Colon (tissue), 2 donors: Measurements from ENCODE around the gene CD300LB.
"Not testable (repeated sequence)": the region's sequence is repeated elsewhere in the genome, so short reads cannot be mapped to it uniquely, and the experiment has no call there.

Experiments
- FAIRE-seq: peaks from 2 replicates; lab custom pipeline; 2012; peaks lifted over from hg19 to GRCh38; lab: Jason Lieb, UNC
- donor health status: control.
- donor health status: control.

The CD300LB gene

GRCh38 chr17:74525781-74526288 is 5.4 kb downstream of the CD300LB start:
- FAIRE-seq = no peak

- no peak for FAIRE-seq
Measured at GRCh38 chr17:74525465-74525725, 5.9 kb downstream of the CD300LB start.

GRCh38 chr17:74524653-74525464 is 6.4 kb downstream of the CD300LB start:
- no peak for FAIRE-seq

GRCh38 chr17:74523308-74523707 is 8.0 kb downstream of the CD300LB start:
- FAIRE-seq = no peak

GRCh38 chr17:74522381-74523105 is 8.7 kb downstream of the CD300LB start:
- no peak for FAIRE-seq

GRCh38 chr17:74521701-74522201 is 9.5 kb downstream of the CD300LB start:
- no peak for FAIRE-seq

- FAIRE-seq = no peak
Measured at GRCh38 chr17:74520790-74521480, 10.3 kb downstream of the CD300LB start.

GRCh38 chr17:74520016-74520434 is 11.2 kb downstream of the CD300LB start:
- no peak for FAIRE-seq

- not testable (repeated sequence) for FAIRE-seq
Measured at GRCh38 chr17:74518413-74518981, 12.8 kb downstream of the CD300LB start.

GRCh38 chr17:74516561-74517328 is 14.5 kb downstream of the CD300LB start:
- no peak for FAIRE-seq

- no peak for FAIRE-seq
Measured at GRCh38 chr17:74515941-74516340, 15.3 kb downstream of the CD300LB start.

GRCh38 chr17:74514632-74515334 is 16.5 kb downstream of the CD300LB start:
- no peak for FAIRE-seq

GRCh38 chr17:74513987-74514631 is 17.2 kb downstream of the CD300LB start:
- FAIRE-seq = no peak

GRCh38 chr17:74512624-74513091 is 18.6 kb downstream of the CD300LB start:
- no peak for FAIRE-seq

- FAIRE-seq = no peak
Measured at GRCh38 chr17:74512036-74512435, 19.2 kb downstream of the CD300LB start.

GRCh38 chr17:74508156-74508555 is 23.1 kb downstream of the CD300LB start:
- no peak for FAIRE-seq

- not testable (repeated sequence) for FAIRE-seq
Measured at GRCh38 chr17:74503949-74504348, 27.3 kb downstream of the CD300LB start.

GRCh38 chr17:74502861-74503260 is 28.4 kb downstream of the CD300LB start:
- FAIRE-seq = no peak

- FAIRE-seq = no peak
Measured at GRCh38 chr17:74499992-74500391, 31.3 kb downstream of the CD300LB start.

- FAIRE-seq = no peak
Measured at GRCh38 chr17:74497471-74497870, 33.8 kb downstream of the CD300LB start.
